DMS53 treated with DMSO at 0.1 percent for 48 hours (cell line): ENCODE data around the gene PMEPA1.
"Not testable (repeated sequence)": the region's sequence is repeated elsewhere in the genome, so short reads cannot be mapped to it uniquely, and the experiment has no call there.

Experiments
- DNase-seq: peaks from one replicate; lab custom pipeline; 2025; ENCODE audit not compliant: unreplicated experiment; lab: John Stamatoyannopoulos, UW

The PMEPA1 gene

DNA sequence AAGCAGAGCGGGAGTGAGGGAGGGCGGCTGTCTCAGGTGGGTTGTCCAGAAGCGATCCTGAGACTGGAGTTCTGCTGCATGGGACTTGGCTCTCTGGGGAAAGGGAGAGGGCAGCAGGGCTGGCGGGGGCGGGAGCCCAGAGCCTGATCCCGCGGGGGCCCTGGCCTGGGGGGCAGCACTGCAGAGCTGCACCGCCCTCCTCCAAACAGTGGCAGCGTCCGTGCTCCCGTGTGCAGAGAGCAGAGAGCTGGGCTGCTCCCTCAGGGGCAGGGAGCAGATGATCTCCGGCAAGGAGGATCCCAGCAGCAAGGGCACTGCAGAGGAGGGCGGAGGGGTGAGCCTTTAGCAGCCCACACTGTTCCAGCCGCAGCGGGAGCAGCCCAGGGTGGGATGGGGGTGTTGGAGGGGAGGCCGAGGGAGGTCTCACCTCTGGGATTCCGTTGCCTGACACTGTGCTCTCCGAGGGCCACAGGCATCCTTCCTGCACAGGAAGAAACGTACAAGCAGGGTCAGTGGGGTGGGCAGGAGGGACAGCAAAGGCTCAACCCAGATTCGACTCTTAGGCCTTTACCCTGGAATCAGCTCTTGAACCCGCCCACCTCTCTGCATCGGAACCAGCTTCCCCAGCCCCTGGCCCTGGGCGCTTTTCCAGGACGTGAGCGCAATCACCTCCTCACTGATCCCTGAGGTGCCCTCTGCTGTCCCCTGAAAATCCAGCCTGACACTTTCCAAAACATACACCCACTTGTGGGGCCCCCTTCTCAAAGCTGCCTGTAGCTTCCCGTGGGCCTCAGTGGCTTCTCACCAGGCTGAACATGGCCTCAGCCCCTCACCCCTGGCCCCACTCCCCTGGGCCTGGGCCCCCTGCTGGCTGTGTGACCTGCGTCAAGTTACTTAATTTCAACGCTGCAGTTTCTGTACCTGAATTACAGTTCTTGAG lies 56.9 kb downstream of the PMEPA1 start:
- no peak for DNase-seq

- no peak for DNase-seq
Observed at GRCh38 chr20:57651881-57652605, 57.8 kb downstream of the PMEPA1 start.

DNA sequence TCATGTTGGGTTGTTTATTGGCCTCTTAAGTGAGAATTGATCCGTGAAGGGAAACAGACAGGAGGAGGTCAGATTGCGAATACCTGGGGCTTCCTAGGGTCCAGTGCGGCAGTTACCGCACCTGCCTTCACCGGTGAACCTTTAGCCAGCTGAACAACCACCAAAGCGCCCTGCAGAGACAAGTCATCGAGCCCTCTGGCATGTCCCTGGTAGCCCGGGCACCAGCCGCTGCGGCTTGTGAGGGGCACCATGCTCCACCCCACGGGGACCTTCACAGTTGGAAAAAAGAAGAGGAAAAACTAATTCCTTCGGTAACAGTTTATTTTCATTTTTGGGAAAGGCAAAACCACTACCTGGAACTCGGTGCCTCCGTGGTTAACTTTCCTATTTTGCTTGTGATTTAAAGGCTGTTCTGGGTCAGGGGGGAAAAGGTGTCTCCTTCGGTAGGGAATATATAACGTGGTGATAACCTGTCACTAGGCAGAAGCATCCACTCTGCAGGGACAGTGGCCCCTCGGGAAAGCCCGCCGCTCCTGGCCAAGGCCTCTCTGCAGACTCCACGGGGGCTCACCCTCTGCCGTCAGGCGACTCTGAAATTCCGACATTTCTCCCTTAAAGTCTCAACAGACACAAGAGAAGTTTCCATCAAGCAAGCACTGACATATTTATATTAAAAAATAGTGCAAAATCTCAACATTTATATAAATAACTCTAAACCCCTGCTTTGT lies 58.9 kb downstream of the PMEPA1 start:
- DNase-seq, result no peak

- no peak for DNase-seq
Observed at GRCh38 chr20:57650266-57650665, 59.5 kb downstream of the PMEPA1 start.

DNA sequence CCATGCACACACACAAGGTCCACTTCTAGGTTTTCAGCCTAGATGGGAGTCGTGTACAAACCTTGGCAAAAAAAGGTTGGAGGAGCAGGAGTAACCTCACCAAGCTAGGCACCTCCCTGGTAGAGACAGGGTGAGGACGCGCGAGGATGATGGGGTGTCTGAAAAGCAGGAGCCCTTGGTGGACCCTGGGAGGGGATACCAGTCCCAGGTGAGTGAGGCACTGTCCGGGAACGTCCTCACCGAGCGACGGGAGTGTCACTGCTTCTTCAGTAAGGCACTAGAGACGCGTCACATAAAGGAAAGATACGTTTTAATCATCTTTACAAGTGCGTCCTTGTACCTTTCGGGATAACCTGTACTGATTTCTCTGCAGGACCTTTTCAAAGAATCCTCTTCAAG lies 60.2 kb downstream of the PMEPA1 start:
- DNase-seq, result no peak

- no peak for DNase-seq
Observed at GRCh38 chr20:57648878-57649616, 60.8 kb downstream of the PMEPA1 start.

- no peak for DNase-seq
Observed at GRCh38 chr20:57647933-57648785, 61.7 kb downstream of the PMEPA1 start.

DNA sequence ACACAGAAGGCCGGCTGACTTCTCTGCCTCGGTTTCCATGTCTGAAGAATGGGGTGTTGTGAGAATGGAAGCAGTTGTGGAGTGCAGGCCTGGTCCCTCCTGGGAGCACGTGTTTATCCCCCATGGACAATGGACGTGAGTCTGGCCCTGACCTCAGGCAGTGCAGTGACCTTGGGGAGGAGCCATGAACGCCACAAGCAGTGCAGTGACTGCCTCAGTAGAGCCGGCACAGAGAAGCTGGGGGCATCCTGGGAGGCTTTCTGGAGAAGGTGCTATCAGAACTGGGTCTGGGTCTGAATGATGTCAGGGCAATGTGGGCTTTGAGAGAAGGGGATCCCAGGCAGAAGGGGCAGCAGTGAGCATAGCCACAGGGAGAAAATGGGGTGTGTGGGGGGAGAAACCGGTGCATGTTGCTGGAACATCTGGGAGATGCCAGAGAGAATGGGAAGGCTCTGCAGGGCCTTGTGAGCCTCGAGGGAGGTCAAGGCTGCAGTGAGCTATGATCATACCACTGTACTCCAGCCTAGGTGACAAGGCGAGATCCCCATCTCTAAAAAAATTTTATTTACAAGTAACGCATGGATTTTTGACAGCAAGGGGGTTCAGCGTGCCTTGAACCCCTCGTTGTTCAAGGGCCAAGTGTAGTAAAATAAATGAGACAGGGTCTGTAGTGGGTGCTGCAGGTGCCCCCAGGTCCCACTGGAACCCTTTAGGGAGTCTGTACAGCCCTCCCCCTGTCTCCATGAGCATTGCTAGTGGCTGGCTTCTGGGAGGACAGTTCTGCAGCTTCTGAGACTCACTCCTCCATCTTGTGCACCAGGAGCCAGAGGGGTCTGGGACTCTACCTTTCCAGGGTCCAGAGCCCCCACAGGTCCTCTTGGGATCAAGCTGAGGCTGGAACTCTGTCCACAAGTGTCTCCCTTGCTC lies 62.5 kb downstream of the PMEPA1 start:
- DNase-seq, result no peak

- DNase-seq, result no peak
Observed at GRCh38 chr20:57638895-57639236, 70.9 kb downstream of the PMEPA1 start.

GRCh38 chr20:57638173-57638894 lies 71.5 kb downstream of the PMEPA1 start:
- DNase-seq, result no peak

DNA sequence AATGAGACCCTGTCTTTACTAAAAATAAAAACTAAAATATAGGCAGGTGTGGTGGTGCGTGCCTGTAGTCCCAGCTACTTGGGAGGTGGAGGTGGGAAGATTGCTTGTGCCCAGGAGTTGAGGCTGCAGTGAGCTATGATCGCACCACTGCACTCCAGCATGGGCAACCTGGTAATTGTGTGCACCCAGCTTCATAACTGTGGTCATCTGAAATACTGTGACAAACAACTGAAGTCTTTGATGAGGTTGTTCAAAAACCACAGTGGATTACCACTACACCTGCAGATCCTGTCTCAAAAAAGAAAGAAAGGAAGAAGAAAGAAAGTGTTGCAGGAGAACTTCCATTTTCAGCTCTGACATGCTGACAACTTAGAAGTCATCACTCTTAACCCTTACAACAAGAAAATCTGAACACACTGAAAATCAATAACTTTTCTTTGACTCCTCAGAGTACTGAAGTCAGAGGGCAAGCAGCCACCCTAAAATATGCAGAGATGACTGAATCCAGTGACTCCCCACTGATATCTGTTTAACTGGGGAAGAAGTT lies 75.8 kb downstream of the PMEPA1 start:
- no peak for DNase-seq

DNA sequence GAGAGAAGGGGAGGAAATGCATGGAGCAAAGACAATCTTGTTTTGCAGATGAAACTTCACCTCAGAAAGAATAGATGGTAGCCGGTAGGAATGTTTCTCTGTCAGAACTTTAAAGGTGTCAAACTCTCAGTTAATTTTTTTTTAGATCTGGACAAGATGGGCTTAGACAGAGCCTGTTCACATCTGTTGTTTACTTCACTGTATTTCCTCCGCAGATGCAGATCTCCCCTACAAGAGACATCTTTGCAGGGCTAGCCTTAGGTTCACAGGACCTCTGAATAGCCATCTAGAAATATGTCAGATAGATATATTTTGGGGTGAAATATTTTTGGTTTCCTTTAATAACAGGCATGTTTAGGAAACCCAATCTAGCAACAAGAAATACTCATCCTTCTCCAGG lies 77.5 kb downstream of the PMEPA1 start:
- DNase-seq, result no peak

- no peak for DNase-seq
Observed at GRCh38 chr20:57630061-57630460, 79.8 kb downstream of the PMEPA1 start.

DNA sequence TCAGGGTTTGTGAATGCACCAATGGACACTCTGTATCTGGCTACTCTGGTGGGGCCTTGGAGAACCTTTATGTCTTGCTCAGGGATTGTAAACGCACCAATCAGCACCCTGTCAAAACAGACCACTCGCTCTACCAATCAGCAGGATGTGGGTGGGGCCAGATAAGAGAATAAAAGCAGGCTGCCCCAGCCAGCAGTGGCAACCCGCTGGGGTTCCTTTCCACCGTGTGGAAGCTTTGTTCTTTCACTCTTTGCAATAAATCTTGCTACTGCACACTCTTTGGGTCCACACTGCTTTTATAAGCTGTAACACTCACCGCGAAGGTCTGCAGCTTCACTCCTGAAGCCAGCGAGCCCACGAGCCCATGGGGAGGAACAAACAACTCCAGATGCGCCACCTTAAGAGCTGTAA lies 80.3 kb downstream of the PMEPA1 start:
- not testable (repeated sequence) for DNase-seq

DNA sequence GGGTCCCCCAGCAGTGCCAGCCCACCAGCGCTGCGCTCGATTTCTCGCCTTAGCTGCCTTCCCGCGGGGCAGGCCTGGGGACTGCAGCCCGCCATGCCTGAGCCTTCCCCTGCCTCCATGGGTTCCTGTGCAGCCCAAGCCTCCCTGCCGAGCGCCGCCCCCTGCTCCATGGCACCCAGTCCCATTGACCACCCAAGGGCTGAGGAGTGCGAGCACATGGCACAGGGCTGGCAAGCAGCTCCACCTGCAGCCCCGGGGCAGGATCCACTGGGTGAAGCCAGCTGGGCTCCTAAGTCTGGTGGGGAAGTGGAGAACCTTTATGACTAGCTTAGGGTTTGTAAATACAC lies 80.9 kb downstream of the PMEPA1 start:
- not testable (repeated sequence) for DNase-seq

GRCh38 chr20:57628047-57628961 lies 81.5 kb downstream of the PMEPA1 start:
- no peak for DNase-seq

GRCh38 chr20:57627339-57627738 lies 82.5 kb downstream of the PMEPA1 start:
- DNase-seq, result no peak
